CMK (cell line): ENCODE data around the gene CASP7.
"Not testable (repeated sequence)": the region's sequence is repeated elsewhere in the genome, so short reads cannot be mapped to it uniquely, and the experiment has no call there.

Source experiments
- DNase-seq: peaks from one replicate; pipeline ENCODE4 v3.0.0-alpha.2; 2010; ENCODE audit warnings: low read depth

CASP7 gene

DNA sequence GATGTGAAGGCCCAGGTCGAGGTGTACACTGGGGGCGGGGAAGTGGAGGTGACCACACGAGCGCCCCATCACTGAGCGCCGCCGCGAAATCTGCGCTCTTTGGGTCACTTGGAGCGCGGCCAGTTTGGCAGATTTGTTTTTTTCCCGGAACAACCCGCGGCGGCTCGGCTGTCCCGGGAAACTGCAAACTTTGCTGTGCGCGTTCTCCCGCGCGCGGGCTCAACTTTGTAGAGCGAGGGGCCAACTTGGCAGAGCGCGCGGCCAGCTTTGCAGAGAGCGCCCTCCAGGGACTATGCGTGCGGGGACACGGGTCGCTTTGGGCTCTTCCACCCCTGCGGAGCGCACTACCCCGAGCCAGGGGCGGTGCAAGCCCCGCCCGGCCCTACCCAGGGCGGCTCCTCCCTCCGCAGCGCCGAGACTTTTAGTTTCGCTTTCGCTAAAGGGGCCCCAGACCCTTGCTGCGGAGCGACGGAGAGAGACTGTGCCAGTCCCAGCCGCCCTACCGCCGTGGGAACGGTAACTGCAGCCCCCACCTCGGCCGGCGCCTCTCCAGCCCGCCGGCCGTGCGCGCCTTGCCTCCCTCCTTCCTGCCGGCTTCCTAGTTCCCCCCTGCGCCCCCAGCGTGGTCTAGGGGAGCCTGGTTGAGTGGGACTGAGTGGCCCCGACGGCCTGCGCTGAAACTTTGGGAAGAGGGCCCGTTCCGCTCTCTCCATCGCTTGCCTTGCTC, at the start of gene CASP7:
Gene CASP7 (plus strand): TSS at position 450 of the 727 bp plus-strand sequence. CDS start 17,582 bp downstream, outside the sequence.
- DNase-seq, result peak; percentile 58

DNA sequence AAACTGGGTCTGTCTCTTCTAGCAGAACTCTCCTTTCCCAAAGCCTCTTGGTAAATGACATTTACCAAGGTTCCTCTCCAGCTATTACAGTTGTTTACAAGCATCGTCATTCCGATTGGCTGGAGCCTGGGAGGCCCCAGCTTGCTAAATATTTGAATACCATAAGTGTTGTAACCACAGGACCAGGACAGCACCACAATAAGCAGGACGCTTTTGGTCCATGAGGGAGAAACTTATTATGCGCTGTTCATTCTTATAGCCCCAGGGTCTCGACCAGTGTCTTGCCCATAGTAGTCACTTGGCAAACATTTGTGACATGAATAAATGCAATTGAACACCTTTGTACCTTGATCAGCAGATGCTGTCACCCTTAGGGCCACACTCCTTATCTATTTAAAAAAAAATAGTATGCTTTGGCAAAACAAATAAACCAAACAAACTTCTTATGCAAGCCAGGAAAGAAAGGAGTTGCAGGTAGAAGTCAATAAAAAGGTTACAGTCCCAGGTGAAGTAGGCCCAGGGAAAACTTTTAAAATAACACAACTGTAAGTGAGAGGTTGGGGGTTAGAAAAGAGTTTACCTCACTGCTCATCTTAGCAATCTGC, 48.7 kb upstream of the CASP7 start:
- DNase-seq, result no peak

DNA sequence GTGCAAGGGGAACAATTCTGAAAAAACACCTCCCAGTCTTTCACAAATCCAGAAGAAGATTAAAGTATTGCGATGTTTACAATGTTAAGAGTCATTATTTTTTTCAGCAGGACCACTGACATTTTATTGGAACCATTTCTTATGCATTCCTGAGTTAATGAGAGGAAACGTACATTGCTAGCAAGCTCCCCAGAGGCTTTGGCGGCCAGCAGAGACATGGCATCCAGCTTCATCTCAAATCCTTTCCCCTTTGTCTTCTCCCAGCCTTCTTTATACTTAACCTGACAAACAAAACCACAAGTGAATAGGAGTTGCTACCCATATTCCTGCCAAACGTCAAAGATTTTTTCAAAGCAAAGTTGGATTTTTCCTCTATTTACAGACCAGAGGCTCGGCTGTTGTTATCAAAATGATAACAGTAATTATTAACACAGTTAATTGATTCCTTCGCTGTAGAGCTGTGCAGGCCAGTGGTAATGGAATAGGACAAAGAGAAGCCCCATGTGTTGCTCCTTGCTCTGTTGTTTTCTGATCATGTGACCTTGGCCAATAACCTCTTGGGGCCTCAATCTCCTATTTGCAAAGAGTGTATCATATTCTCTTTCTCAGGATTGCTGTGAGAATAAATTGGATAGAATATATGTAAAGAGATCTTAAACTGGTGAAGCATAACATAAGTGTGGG, 47.9 kb upstream of the CASP7 start:
- no peak for DNase-seq

DNA sequence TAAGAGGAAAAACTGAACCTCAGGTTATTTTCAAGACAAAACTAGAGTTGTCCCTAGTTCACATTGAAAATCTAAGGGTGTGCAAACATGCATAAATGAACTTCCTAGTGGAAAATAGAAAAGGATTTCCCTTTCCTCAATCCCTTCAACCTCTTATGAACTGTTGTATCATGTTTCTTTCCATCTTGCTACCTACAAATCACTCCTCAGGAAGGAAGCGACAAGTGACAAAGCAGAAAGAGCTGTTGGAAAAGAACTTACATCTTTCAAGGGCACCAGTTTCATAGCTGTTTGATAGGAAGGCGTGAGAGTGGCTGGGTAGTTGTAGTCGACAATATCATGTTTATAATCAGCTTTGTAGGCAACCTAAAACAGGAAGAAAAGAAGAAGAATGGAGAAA, 39.7 kb upstream of the CASP7 start:
- DNase-seq, result no peak

DNA sequence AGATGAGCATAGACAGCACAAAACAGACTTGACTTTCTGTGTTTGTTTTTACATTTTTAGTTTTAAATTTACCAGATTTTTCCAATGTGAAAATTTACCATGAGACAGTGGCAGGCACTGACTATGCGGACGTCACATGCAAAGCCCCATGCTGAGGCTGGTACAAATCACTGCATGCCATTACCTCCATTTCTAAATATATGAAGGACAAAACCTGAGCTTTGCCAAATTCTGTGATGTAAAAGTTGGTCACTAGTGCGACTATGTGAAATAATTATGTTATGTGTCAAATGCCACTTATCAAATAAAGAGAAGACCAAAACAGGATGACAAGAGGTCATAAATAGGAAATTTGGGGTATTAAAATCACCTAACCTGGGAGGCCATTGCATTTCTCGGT, 38.0 kb upstream of the CASP7 start:
- DNase-seq, result no peak

DNA sequence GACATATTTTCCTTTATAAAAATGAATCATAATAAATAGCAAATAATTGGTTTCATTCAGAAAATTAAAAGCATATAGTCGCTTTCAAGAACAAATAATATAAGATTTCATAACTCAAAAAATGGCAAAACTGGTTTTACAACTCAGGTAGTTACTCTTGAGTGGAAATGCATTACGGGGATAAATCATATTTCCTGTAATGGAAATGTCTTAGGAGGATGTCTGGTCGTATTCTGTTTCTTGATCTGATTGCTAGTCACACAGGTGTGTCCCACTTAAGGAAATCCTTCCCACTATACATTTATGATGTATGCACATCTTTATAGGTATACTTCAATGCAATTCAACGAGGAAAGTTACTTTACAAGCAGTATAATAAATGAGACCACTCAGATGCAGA, 36.5 kb upstream of the CASP7 start:
- no peak for DNase-seq

DNA sequence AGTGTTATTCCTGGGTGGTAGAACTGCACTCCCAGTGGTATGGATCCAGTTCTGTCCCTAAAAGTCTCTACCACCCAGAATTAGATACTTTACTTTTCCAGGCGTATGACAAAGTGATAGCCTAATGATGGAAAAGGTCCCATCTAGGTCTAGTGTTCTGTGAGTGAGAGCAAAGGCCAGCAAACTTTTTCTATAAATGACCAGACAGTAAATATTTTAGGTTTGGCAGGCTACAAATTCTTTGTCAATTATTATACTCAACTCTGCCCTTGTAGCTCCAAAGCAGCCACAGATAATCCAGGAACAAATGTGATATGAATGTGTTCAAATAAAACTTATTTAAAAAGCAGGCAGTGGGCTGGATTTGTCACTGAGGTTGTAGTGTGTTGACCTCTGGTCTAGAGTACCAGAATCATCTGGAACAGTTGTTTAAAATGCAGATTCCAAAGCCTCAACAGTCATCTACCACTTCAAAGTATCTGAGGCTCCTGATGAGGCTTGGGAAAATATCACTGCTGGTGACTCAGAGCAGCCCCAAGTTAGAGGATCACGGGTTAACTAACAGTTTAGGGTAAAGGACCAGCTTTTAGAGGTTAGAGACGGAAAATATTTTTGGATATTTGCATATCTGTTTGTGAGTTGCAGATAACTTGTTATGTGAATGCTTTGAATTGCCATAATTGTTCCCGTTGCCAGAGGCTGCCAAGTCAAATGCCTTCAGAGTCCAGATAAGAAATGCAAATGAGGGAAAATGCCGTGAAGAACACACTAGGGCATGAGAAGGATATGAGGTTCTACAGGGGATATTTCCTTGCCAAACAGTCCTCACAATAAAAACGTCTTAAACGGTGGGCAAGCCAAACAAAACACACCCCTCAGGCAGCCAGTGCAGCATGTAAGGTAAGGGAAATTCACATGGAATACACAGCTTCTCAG, 35.3 kb upstream of the CASP7 start:
- DNase-seq, result no peak

DNA sequence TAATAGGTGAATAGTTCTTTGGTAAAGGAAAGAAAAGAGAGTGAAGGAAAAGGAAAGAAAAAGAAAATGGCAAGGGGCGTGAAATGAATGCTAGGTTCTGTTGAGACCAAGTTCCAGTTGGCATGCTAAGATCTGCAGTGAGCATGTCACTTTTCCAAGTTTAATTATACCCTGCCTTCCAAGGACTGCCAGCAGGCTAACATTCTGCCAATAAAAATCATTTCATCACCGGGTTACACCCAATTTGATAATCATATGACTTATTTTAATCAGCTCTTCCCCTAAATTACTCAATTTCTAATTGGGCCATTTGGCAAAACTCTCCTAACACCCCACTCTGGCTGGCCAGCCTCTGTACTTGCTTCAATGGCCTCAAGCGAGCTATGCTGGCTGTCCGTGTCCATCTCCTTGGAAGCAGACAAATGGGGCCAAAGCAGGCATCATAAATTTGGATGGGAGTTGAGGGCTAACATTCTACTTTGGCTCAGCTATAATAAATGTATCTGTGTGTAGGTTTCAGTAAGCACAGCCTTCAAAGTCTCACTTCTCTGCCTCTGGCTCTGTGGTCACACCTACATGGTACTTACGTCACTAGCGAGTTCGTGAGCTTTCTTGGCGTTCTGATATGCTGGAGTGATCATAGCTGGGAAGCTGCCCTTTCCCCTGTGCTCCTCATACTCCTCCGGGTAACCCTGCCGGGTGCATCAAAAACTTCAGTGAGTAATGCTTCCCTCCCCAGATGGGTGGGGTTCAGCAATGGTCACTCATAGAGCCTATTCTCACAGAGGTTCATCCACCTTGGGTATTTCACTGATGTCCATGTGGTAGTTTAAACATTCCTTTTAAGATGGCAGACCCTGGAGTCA, 33.1 kb upstream of the CASP7 start:
- no peak for DNase-seq

DNA sequence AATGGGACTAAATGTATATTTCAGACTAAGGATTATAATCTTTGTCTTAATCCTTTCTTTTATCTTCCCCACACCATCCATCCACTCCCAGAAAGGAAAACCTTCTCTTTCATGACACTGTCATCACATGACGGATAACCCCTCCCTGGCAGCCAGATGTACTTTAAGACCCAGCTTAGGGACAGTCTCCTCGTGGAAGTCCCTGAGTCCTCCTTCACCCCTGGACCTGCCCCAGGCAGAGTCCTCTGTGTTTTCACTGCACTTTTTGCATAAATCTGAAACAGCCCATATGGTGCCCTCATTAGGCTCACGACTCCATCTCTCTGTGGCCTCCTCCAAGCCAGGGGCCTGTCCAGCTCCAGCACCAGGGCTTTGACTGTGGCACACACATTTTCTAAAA, 31.9 kb upstream of the CASP7 start:
- DNase-seq, result no peak

DNA sequence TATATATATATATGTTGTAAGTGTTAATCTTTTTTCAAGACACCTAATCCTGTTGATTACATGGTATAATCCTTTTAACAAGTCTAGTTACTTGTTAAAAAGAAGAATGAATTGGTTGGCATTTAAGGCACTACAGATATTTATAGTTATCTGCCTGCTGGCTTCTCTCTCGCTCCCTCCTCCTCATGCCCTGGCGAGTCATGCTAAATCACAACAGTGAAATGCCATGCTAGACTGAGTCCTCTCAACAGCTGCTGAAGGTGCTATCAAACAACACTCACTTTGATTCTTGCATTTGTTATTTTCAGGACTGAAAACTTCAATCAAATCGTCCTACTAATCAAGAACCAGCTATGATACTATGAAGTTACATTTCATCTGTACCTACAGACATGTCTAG, 31.2 kb upstream of the CASP7 start:
- DNase-seq, result no peak

DNA sequence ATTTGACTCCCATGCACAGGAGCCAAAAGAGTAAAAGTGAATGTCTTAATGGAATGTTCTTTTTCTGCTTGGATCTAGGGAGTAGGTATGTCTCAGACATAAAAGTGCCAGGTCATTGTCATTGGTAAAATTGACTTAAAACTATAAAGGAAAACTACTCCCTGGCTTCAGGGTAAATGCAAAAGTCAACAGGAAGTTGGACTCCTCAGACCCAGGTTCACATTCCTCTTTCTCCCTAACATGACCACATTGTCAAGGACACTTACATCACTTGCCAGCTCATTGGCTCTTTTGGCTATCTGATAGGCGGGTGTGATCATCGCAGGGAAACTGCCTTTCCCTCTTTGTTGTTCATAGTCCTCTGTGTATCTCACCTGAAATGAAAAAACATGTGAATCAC, 29.5 kb upstream of the CASP7 start:
- no peak for DNase-seq

DNA sequence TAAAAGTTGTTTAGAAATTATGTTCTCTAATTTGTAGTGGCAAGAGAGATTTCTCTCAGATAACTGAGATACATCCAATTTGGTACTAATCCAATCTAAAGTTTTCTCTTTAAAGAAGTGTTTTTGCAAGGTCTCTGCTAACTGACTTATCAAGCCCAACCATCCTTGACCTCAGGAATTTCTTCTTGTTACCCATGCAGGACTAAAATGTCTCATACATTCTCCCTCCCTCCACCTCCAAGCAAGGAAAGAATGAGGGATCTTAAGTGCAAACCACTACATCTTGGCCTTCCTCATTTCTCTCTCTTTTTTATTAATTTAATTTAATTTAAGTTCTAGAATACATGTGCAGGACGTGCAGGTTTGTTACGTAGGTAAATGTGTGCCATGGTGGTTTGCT, 28.7 kb upstream of the CASP7 start:
- no peak for DNase-seq

DNA sequence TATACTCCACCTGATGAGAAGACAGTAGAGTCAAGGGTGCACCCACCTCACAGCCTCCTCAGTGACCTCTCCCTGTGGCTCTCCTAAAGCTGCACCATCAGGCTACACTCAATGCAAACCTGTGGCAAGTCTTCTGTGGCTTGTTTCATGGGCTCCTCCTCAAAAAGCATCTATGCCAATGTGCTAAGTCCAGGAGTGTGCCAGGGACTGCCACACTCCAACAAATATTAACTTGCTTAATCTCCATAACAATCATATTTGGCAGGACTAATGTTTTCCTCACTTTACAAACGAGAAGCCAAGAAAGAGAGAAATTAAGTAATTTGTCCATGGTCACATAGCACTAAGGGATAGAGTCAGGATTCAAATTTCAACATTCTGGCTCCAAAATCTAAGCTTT, 27.8 kb upstream of the CASP7 start:
- DNase-seq, result no peak

DNA sequence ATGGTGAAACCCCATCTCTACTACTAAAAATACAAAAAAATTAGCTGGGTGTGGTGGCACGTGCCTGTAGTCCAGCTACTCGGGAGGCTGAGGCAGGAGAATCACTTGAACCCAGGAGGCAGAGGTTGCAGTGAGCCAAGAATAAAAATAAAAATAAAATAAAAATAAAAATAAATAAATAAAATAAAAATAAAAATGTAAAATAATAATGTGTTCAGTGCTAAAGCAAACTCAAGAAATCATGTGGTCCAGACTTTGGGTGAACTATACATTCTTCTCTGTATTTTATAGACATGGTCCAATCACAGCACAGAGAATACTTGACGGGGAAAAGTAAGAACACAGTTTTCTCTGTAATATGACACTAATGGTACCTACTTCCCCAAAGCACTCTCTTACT, 27.3 kb upstream of the CASP7 start:
- not testable (repeated sequence) for DNase-seq

DNA sequence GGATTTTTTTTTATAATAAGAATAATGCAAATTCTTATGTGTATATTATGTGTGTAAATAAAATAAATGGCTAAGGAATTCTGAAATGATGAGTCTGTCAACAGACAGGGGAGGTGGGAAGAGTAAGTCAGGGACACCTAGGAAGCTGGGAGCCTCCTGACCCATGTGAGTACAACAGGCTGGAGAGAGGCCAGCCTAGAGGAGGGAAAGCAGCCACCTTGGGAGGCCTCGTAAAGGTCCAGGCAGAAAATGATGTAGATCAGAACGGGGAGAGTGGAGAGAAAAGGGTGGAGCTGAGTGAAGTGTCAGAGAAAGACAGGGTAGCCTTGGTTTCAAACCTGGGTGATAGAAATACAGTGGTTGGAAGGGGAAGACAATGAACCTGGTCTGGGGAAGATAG, 22.8 kb upstream of the CASP7 start:
- no peak for DNase-seq

DNA sequence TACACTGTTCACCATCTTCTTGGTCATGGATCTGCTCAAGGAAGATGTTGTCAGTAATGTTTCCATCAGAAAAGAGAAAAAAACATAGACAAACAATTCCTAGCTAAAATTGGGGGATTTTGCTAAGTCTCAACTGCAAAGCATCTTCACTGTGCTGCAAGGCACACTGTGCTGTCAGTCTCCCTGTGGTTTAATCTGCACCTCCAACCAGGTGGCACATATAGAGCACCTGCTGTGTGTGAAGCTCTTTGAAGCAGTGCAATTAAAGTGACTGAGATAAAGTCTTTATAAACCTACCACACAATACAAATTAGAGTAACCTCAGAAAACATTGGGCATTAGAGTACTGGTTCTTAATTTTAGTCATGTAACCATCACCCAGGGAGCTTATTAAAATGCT, 22.2 kb upstream of the CASP7 start:
- DNase-seq, result no peak

DNA sequence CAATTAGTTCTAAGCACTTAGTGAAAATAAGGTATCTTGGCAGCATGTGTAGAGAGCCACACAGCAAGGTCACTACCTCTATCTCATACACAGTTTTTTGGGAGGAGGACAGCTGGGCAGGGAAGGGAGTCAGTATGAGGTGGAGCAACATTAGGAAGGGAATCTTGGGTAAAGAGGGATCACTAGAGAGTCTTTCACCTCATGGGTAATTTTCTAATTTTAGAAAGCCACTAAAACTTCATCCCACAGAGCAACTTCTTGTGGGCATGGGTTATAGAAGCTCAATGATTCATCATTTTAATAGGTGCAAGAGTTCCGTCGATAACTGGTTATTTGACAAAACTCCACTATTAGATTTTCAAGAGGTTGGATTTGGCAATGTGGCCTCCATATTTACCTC, 18.4 kb upstream of the CASP7 start:
- no peak for DNase-seq

DNA sequence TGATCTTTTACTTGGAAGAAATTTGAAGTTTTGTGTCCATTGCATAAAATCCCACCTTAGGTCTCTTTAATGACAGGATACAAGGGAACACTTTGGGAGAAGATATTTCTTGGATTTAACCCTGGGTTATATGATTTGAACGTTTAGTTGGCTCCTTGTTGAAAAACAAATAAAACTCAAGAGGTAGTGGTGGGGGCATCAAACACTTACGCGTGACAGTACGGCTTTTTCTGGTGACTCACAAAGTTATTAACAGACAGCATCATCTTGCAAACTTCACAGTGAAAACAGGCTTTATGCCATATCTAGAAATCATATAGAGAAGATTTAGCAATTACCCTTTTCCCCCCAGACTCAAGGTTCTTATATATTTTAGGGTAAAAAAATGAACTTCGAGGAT, 16.6 kb upstream of the CASP7 start:
- no peak for DNase-seq

DNA sequence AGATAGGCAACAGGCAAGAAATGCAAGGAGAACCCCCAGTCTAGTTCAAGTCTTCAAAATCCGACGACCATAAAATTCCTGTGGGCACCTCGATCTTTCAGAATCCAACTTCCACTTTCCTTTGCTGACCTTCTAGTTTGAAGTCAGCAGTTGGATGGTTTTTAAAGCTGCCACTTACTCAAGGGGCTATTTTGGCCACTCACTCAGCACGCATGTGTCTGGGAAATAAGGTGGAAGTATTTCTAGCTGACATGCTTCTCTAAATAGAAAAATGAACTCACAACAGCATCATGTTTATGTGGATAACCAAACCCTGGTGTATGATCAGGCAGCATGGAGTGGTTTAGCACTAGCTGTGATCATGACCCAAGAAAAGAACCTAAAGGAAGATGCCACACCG, 15.8 kb upstream of the CASP7 start, which contains the start of gene NRAP:
Gene NRAP (minus strand): TSS at position 134 of the 400 bp plus-strand sequence. CDS start 159 bp downstream, outside the sequence.
- no peak for DNase-seq

DNA sequence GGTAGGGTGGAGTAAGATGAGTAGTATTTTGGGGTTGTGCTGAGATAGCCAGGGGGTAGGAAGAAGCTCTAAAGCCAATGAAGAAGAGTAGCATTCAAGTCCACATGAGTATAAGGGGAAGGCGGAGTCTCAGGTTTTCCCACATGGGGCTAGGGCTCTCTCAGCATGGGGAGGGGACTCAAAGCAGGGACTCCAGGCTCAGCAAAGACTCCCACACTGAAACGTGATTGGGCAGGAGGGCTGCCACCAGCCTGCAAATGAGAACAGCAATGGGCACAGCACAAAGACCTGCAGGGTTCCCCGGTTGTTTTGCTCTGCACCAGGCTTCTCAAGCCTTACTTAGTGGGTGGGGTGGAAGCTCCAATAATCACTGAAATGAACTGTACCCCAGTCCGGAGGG, 14.4 kb upstream of the CASP7 start:
- no peak for DNase-seq

DNA sequence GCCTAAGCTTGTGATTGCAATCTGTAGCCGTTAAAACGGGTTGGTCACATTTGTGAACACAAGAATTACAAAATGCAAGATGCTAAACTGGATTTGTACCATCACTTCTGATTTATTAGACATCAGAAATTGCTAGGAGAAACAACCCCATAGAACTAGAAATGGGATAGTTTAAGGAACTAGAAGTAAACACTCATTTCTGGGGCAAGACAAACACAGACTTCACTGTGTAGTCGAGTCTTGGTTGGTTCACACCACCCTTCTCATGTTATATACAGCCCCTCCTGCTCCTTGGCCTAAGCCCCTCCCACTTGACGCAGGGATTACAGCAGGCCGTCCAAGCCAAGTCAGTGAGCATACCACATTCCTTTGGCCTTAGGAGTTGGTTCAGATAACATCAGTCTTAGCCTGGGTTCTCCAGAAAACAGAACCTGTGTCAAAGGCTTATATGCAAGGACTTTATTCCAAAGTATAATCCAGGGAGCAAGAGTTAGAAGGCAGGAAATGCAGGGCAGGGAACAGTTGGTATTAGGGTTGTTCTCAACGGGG, 13.8 kb upstream of the CASP7 start:
- DNase-seq, result no peak
